Lower lobe of right lung (tissue), 2 donors: ENCODE results near the gene COCH. TPM values are rescaled to one million over a fixed set of nuclear protein-coding genes. Genes with fewer than 3 reads are reported as not detected.

Source experiments
- ATAC-seq, 2 donors: fragments of 200-7000 bp; cut with Tn5 transposase; one replicate each; pipeline ENCODE4 v1.9.1; 2020 to 2022; ENCODE audit warnings: mild to moderate bottlenecking in 2 of 2, moderate library complexity in 2 of 2
- DNase-seq: peaks from one replicate; pipeline ENCODE4 v3.0.0-alpha.2; 2020
- H3K27ac ChIP-seq: fragments of 200-600 bp; one replicate; pipeline ENCODE4 v1.8.0; 2022
- H3K27me3 ChIP-seq: fragments of 200-600 bp; one replicate; pipeline ENCODE4 v1.8.0; 2022; ENCODE audit warnings: low read depth
- H3K36me3 ChIP-seq: fragments of 200-600 bp; one replicate; pipeline ENCODE4 v1.8.0; 2022; ENCODE audit warnings: mild to moderate bottlenecking
- H3K4me1 ChIP-seq: fragments of 200-600 bp; one replicate; pipeline ENCODE4 v1.8.0; 2022
- H3K4me3 ChIP-seq: fragments of 200-600 bp; one replicate; pipeline ENCODE4 v1.8.0; 2022; ENCODE audit warnings: mild to moderate bottlenecking
- H3K9me3 ChIP-seq: fragments of 200-600 bp; one replicate; pipeline ENCODE4 v1.8.0; 2022
- CTCF ChIP-seq: fragments of 200-600 bp; IDR thresholded peaks from one replicate; pipeline ENCODE4 v1.8.0; 2022; ENCODE audit warnings: antibody characterized with exemption, mild to moderate bottlenecking
- intact Hi-C: fragments of 100-400 bp; cut with DNase I; formaldehyde crosslinking; loops from one replicate; pipeline ENCODE4 v1.11.0; 2022
- total RNA-seq: library from RNA; stranded (reverse); fragmentation: NEBNext Ultra II Directional; extraction: Animal tissue kit (Norgen Biotek cat#: 25700); gene quantifications from one replicate; pipeline ENCODE4 v1.2.1, GENCODE V29; 2021
- donor health status: DM: no; HTN: yes; CAD: no; lungs with severe emphysema.

COCH gene
- total RNA-seq, 1 donor from 2014 or later = 0.50 TPM

- Histone ChIP-seq H3K4me3 (no peak overlapping the region), H3K27me3 (peaks cover 53% of the 10 kb centered on the region), H3K4me1 (peaks cover 15% of the 10 kb centered on the region), H3K36me3 (no peaks in the 10 kb centered on the region), H3K9me3 (no peaks in the 10 kb centered on the region), H3K27ac (no peak overlapping the region)
- DNase-seq = no peak
- ATAC-seq = no peak
- no peak for TF ChIP-seq CTCF
- intact Hi-C loops = no loop called here
Observed at GRCh38 chr14:30875788-30876053, 1.4 kb downstream of the COCH start.

GRCh38 chr14:30876692-30877091 lies 2.3 kb downstream of the COCH start:
- no peak for DNase-seq
- no peaks in the 10 kb centered on the region for H3K9me3 ChIP-seq
- peaks cover 15% of the 10 kb centered on the region for H3K4me1 ChIP-seq
- no peak for TF ChIP-seq CTCF
- H3K4me3 ChIP-seq = no peak overlapping the region
- H3K36me3 ChIP-seq = no peaks in the 10 kb centered on the region
- H3K27me3 ChIP-seq = peaks cover 45% of the 10 kb centered on the region
- no peak overlapping the region for H3K27ac ChIP-seq
- ATAC-seq = no peak
- intact Hi-C loops = no loop called here

GRCh38 chr14:30882431-30882830 lies 8.1 kb downstream of the COCH start:
- DNase-seq = no peak
- no peaks in the 10 kb centered on the region for H3K36me3 ChIP-seq

GRCh38 chr14:30883508-30884294 lies 9.3 kb downstream of the COCH start:
- Histone ChIP-seq H3K4me3 (no peak overlapping the region), H3K4me1 (no peaks in the 10 kb centered on the region), H3K9me3 (no peaks in the 10 kb centered on the region), H3K27me3 (no peaks in the 10 kb centered on the region), H3K27ac (no peak overlapping the region), H3K36me3 (no peaks in the 10 kb centered on the region)
- DNase-seq = no peak
- intact Hi-C loops = no loop called here
- no peak for ATAC-seq
- no peak for TF ChIP-seq CTCF

More at GRCh38 chr14:30882431-30882830, 8.1 kb downstream of the COCH start:
- intact Hi-C loops = no loop called here
- Histone ChIP-seq H3K4me3 (no peak overlapping the region), H3K27me3 (no peaks in the 10 kb centered on the region), H3K4me1 (no peaks in the 10 kb centered on the region), H3K9me3 (no peaks in the 10 kb centered on the region), H3K27ac (no peak overlapping the region)
- no peak for TF ChIP-seq CTCF
- ATAC-seq = no peak

- H3K27ac ChIP-seq = no peak overlapping the region
- no peaks in the 10 kb centered on the region for H3K9me3 ChIP-seq
- intact Hi-C loops = no loop called here
- H3K36me3 ChIP-seq = no peaks in the 10 kb centered on the region
- ATAC-seq (no peak), DNase-seq (no peak)
- no peaks in the 10 kb centered on the region for H3K27me3 ChIP-seq
- TF ChIP-seq CTCF = no peak
- no peak overlapping the region for H3K4me3 ChIP-seq
- H3K4me1 ChIP-seq = no peaks in the 10 kb centered on the region
Observed at GRCh38 chr14:30884901-30885300, 10.5 kb downstream of the COCH start.
